ENCODE results near the gene CCDC85C. TPM values are rescaled to one million over a fixed set of nuclear protein-coding genes. Genes with fewer than 3 reads are reported as not detected.

Gene CCDC85C
- 10 to 100 TPM; 17.6 to 42.3 (median 28.6) TPM for polyA plus RNA-seq
- long read RNA-seq, donor 1, result 0 reads
- long read RNA-seq, donor 2, full-length matches to known transcripts, result 4 of 23 reads
- long read RNA-seq, donor 2, partial matches to known transcripts, result 19 of 23 reads
- long read RNA-seq, donor 2, other reads (novel, unspliced or antisense), result 0 of 23 reads
- long read RNA-seq, donor 3, result 0 reads
- long read RNA-seq, donor 4, result 0 reads
- long read RNA-seq, donor 5, result 0 reads
- long read RNA-seq, donor 6, full-length matches to known transcripts, result 1 of 1 reads
- long read RNA-seq, donor 6, partial matches to known transcripts, result 0 of 1 reads
- long read RNA-seq, donor 6, other reads (novel, unspliced or antisense), result 0 of 1 reads
- long read RNA-seq, donor 7, result 0 reads
- long read RNA-seq, donor 8, result 0 reads
- long read RNA-seq, donor 9, full-length matches to known transcripts, result 1 of 1 reads
- long read RNA-seq, donor 9, partial matches to known transcripts, result 0 of 1 reads
- long read RNA-seq, donor 9, other reads (novel, unspliced or antisense), result 0 of 1 reads
- long read RNA-seq, donor 10, full-length matches to known transcripts, result 7 of 7 reads
- long read RNA-seq, donor 10, partial matches to known transcripts, result 0 of 7 reads
- long read RNA-seq, donor 10, other reads (novel, unspliced or antisense), result 0 of 7 reads

- Histone ChIP-seq H3K27ac (ENCODE audit: low read depth in 1 of 3, low read length in 2 of 3) (peak within 1 kb of the TSS; percentile 85 to 91 (median 87)), H3K36me3 (ENCODE audit: control insufficient read depth in 3 of 3, insufficient read depth in 2 of 3, low read depth in 1 of 3, low read length in 3 of 3) (peaks cover 0 to 8% (median 0%) of the 10 kb centered on the region in 3 donors), H3K9me3 (ENCODE audit: control insufficient read depth in 2 of 2, insufficient read depth in 1 of 2, low read depth in 1 of 2, low read length in 1 of 2) (no peaks in the 10 kb centered on the region), H3K27me3 (ENCODE audit: control insufficient read depth in 3 of 3, insufficient read depth in 3 of 3, low read length in 3 of 3) (no peaks in the 10 kb centered on the region), H3K4me3 (ENCODE audit: low read depth in 1 of 3, low read length in 3 of 3) (peak within 1 kb of the TSS; percentile 77 to 82 (median 80)), H3K4me1 (ENCODE audit: control insufficient read depth in 3 of 3, insufficient read depth in 2 of 3, low read depth in 1 of 3, low read length in 2 of 3) (peaks cover 2 to 46% (median 4%) of the 10 kb centered on the region in 3 donors)
- WGBS, 3 donors, result 3 to 5% (median 3%) methylated on average over 60 to 128 of the region's 128 CpGs
- FAIRE-seq (no peak), DNase-seq (peak; percentile 28 to 86)
Observed at GRCh38 chr14:99603471-99604277, at the start of gene CCDC85C. CCDC85C (minus strand) TSS chr14:99604207; CDS start chr14:99603959, 248 bp downstream.

DNA sequence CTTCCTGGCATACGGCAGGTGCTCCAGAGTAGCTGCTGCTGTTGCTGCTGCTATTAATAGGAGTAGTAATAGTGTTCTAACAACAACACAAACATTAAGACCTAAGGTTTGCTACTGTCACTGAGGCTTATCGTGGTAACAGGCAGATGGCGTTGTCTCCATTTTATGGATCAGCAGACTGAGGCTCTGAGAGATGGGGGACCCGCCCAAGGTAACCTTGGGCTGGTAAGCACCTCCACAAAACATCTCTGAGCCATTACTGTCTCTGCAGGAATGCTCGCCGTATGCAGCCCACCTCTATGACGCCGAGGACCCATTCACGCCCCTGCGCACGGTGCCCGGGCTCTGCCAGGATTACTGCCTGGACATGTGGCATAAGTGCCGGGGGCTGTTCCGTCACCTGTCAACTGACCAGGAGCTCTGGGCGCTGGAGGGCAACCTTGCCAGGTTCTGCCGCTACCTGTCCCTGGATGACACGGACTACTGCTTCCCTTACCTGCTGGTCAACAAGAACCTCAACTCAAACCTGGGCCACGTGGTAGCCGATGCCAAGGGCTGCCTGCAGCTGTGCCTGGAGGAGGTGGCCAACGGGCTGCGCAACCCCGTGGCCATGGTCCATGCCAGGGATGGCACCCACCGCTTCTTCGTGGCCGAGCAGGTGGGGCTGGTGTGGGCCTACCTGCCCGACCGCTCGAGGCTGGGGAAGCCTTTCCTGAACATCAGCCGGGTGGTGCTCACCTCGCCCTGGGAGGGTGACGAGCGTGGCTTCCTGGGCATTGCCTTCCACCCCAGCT is 48.1 kb upstream of the CCDC85C start:
- FAIRE-seq (no peak), DNase-seq (no peak)
- Histone ChIP-seq H3K36me3 (ENCODE audit: control insufficient read depth in 3 of 3, insufficient read depth in 2 of 3, low read depth in 1 of 3, low read length in 3 of 3) (no peaks in the 10 kb centered on the region), H3K4me3 (ENCODE audit: low read depth in 1 of 3, low read length in 3 of 3) (no peak overlapping the region), H3K4me1 (ENCODE audit: control insufficient read depth in 3 of 3, insufficient read depth in 2 of 3, low read depth in 1 of 3, low read length in 2 of 3) (no peaks in the 10 kb centered on the region), H3K9me3 (ENCODE audit: control insufficient read depth in 2 of 2, insufficient read depth in 1 of 2, low read depth in 1 of 2, low read length in 1 of 2) (no peaks in the 10 kb centered on the region), H3K27me3 (ENCODE audit: control insufficient read depth in 3 of 3, insufficient read depth in 3 of 3, low read length in 3 of 3) (peaks cover 0 to 22% (median 0%) of the 10 kb centered on the region in 3 donors), H3K27ac (ENCODE audit: low read depth in 1 of 3, low read length in 2 of 3) (no peak overlapping the region)
- WGBS, 3 donors, result 90 to 92% (median 91%) methylated on average over 28 to 32 of the region's 32 CpGs

DNA sequence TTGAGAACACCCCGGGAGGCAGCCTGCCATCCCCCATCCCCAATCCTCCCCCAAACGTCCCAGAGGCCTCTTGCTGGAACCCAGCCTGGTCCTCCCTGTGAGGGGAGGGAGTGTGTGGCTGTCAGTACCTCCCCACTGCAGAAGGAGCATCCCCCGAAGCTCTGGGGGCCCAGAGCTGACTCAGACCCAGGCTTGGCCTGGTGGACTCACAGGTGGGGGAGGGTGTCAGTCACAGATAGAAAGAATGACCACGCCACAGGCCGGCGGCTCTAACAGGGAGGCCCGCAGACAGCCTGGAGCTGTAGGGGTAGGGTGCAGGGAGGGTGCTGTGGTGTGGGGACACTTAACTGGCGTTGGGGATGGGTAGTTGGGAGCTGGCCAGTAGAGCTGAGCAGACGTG is 46.2 kb upstream of the CCDC85C start:
- H3K27ac ChIP-seq (ENCODE audit: low read depth in 1 of 3, low read length in 2 of 3), result no peak overlapping the region
- peaks cover 0 to 18% (median 5%) of the 10 kb centered on the region in 3 donors for H3K27me3 ChIP-seq (ENCODE audit: control insufficient read depth in 3 of 3, insufficient read depth in 3 of 3, low read length in 3 of 3)
- WGBS, 3 donors, result 71 to 77% (median 75%) methylated on average over 9 of the region's 9 CpGs
- DNase-seq, result no peak
- no peaks in the 10 kb centered on the region for H3K9me3 ChIP-seq (ENCODE audit: control insufficient read depth in 2 of 2, insufficient read depth in 1 of 2, low read depth in 1 of 2, low read length in 1 of 2)
- no peaks in the 10 kb centered on the region for H3K4me1 ChIP-seq (ENCODE audit: control insufficient read depth in 3 of 3, insufficient read depth in 2 of 3, low read depth in 1 of 3, low read length in 2 of 3)
- no peak for FAIRE-seq
- no peak overlapping the region for H3K4me3 ChIP-seq (ENCODE audit: low read depth in 1 of 3, low read length in 3 of 3)
- no peaks in the 10 kb centered on the region for H3K36me3 ChIP-seq (ENCODE audit: control insufficient read depth in 3 of 3, insufficient read depth in 2 of 3, low read depth in 1 of 3, low read length in 3 of 3)

GRCh38 chr14:99649643-99650042 is 45.6 kb upstream of the CCDC85C start:
- Histone ChIP-seq H3K36me3 (ENCODE audit: control insufficient read depth in 3 of 3, insufficient read depth in 2 of 3, low read depth in 1 of 3, low read length in 3 of 3) (no peaks in the 10 kb centered on the region), H3K4me1 (ENCODE audit: control insufficient read depth in 3 of 3, insufficient read depth in 2 of 3, low read depth in 1 of 3, low read length in 2 of 3) (no peaks in the 10 kb centered on the region), H3K27ac (ENCODE audit: low read depth in 1 of 3, low read length in 2 of 3) (no peak overlapping the region), H3K9me3 (ENCODE audit: control insufficient read depth in 2 of 2, insufficient read depth in 1 of 2, low read depth in 1 of 2, low read length in 1 of 2) (no peaks in the 10 kb centered on the region), H3K27me3 (ENCODE audit: control insufficient read depth in 3 of 3, insufficient read depth in 3 of 3, low read length in 3 of 3) (peaks cover 0 to 22% (median 5%) of the 10 kb centered on the region in 3 donors), H3K4me3 (ENCODE audit: low read depth in 1 of 3, low read length in 3 of 3) (no peak overlapping the region)
- DNase-seq (no peak), FAIRE-seq (no peak)
- WGBS, 3 donors, result 47 to 74% (median 61%) methylated on average over 8 of the region's 8 CpGs

GRCh38 chr14:99649219-99649618 is 45.2 kb upstream of the CCDC85C start:
- H3K27me3 ChIP-seq (ENCODE audit: control insufficient read depth in 3 of 3, insufficient read depth in 3 of 3, low read length in 3 of 3), result peaks cover 0 to 25% (median 5%) of the 10 kb centered on the region in 3 donors
- no peak for DNase-seq
- H3K4me3 ChIP-seq (ENCODE audit: low read depth in 1 of 3, low read length in 3 of 3), result no peak overlapping the region
- no peaks in the 10 kb centered on the region for H3K4me1 ChIP-seq (ENCODE audit: control insufficient read depth in 3 of 3, insufficient read depth in 2 of 3, low read depth in 1 of 3, low read length in 2 of 3)
- no peak for FAIRE-seq
- no peaks in the 10 kb centered on the region for H3K36me3 ChIP-seq (ENCODE audit: control insufficient read depth in 3 of 3, insufficient read depth in 2 of 3, low read depth in 1 of 3, low read length in 3 of 3)
- no peak overlapping the region for H3K27ac ChIP-seq (ENCODE audit: low read depth in 1 of 3, low read length in 2 of 3)
- 80 to 87% (median 86%) methylated on average over 8 of the region's 8 CpGs for WGBS, 3 donors
- no peaks in the 10 kb centered on the region for H3K9me3 ChIP-seq (ENCODE audit: control insufficient read depth in 2 of 2, insufficient read depth in 1 of 2, low read depth in 1 of 2, low read length in 1 of 2)

DNA sequence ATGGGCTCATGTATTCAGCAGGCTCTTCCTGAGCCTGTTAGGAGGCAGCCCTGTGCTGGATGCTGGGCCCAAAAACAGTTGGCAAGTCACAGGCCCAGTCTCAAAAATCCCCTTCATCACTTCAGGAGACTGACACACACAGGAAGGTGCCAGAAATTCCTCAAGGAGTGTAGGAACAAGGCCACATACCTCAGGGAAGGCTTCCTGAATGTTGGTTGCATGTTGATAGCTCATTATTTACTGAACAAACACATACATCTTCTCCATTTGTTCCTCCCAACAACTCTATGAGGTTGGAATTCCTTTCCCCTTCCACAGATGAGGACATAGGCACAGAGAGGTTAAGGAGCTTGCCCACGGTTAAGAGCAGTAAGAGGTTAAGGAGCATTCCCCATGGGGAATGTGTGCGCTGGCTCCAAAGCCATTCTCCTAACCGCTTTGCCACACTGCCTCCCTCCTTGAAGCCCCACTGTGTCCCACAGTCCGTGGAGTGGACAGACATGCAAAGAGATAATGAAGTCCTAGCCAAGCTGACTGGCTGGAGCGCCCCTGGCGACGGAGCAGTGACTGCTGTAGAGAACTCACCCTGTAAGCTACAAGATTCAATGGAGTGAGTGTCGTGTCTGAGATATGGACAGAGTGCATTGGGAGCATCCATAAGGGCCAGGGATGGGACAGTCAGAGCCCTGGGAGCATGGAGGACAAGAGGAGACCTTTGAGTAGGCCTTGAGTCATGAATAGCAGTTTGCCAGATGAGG is 44.2 kb upstream of the CCDC85C start:
- 86 to 87% (median 87%) methylated on average over 8 of the region's 8 CpGs for WGBS, 3 donors
- Histone ChIP-seq H3K27me3 (ENCODE audit: control insufficient read depth in 3 of 3, insufficient read depth in 3 of 3, low read length in 3 of 3) (peaks cover 0 to 35% (median 5%) of the 10 kb centered on the region in 3 donors), H3K4me3 (ENCODE audit: low read depth in 1 of 3, low read length in 3 of 3) (no peak overlapping the region), H3K4me1 (ENCODE audit: control insufficient read depth in 3 of 3, insufficient read depth in 2 of 3, low read depth in 1 of 3, low read length in 2 of 3) (no peaks in the 10 kb centered on the region), H3K27ac (ENCODE audit: low read depth in 1 of 3, low read length in 2 of 3) (no peak overlapping the region), H3K36me3 (ENCODE audit: control insufficient read depth in 3 of 3, insufficient read depth in 2 of 3, low read depth in 1 of 3, low read length in 3 of 3) (no peaks in the 10 kb centered on the region), H3K9me3 (ENCODE audit: control insufficient read depth in 2 of 2, insufficient read depth in 1 of 2, low read depth in 1 of 2, low read length in 1 of 2) (no peaks in the 10 kb centered on the region)
- DNase-seq, result no peak
- FAIRE-seq, result no peak

DNA sequence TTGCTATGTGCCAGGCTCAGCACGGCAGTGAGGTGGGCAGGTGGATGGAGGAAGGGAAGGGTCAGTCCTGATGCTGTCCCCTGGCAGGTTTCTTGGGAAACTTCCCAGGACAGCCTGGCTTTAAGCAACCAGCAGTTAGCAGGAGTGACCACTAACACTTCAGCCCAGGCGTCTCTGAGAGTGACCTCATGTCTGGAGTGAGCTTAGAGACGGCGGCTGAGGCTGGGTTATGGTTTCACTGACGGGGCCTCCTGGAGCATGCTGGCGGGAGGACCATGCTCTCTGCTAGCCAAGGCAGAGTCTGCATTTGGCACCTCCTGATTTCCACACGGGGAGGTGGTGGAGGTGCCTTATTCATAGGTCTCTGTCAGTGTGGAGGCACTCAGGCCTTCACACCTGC is 43.4 kb upstream of the CCDC85C start:
- Histone ChIP-seq H3K4me3 (ENCODE audit: low read depth in 1 of 3, low read length in 3 of 3) (no peak overlapping the region), H3K27me3 (ENCODE audit: control insufficient read depth in 3 of 3, insufficient read depth in 3 of 3, low read length in 3 of 3) (peaks cover 0 to 35% (median 5%) of the 10 kb centered on the region in 3 donors), H3K36me3 (ENCODE audit: control insufficient read depth in 3 of 3, insufficient read depth in 2 of 3, low read depth in 1 of 3, low read length in 3 of 3) (no peaks in the 10 kb centered on the region), H3K9me3 (ENCODE audit: control insufficient read depth in 2 of 2, insufficient read depth in 1 of 2, low read depth in 1 of 2, low read length in 1 of 2) (no peaks in the 10 kb centered on the region), H3K27ac (ENCODE audit: low read depth in 1 of 3, low read length in 2 of 3) (no peak overlapping the region), H3K4me1 (ENCODE audit: control insufficient read depth in 3 of 3, insufficient read depth in 2 of 3, low read depth in 1 of 3, low read length in 2 of 3) (no peaks in the 10 kb centered on the region)
- FAIRE-seq (no peak), DNase-seq (no peak)
- 70 to 81% (median 80%) methylated on average over 7 of the region's 7 CpGs for WGBS, 3 donors
